ENCODE data around the gene SPOUT1.
"Not testable (repeated sequence)": the region's sequence is repeated elsewhere in the genome, so short reads cannot be mapped to it uniquely, and the experiment has no call there.

The SPOUT1 gene

DNA sequence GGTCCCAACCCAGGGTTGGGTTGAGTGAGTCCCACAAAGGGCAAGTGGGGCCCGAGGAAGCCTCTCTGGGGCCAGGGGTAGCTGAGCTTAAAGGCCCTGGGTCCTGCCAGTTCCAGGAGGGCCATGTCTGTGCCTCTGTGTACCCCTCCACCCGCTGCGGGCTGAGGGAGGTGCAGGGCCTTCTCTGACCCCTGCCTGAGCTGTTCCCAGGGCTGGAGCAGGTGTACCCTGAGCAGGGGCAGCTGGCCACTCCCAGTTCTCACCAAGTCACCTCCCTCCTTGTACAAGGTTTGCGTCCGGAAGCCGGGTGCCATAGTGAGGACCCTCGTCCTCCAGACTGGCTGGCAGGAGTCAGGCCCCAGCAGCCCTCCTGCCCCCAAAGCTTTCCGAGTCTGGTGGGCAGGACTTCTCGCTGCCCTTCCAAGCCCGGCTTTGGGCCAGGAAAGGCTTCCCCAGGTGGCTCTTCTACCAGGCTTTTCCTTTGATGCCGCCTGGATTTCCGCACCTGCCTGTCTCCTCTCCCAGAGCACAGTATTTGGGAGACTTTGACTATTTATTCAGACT, 20.5 kb downstream of the SPOUT1 start:
- no peak for DNase-seq

DNA sequence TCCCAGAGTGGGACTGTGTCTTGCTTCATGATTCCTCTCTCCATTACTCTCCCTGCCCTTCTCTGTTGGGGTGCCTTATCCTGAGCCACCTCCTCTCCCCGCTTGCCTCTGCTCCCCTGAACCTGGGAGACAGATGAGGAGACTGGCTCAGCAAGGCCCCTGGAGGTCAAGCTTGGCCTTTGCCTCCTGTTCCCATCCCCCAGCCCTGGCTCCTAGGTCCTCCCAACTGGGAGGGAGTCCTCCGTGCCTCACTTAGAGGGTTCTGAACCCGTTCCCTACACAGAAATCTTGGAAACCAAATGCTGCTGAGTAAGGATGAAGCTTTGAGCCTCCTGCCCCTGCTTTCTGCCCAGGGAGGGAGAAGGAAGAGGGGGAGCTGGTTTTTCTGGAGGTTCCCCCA, 21.1 kb downstream of the SPOUT1 start:
- no peak for DNase-seq

DNA sequence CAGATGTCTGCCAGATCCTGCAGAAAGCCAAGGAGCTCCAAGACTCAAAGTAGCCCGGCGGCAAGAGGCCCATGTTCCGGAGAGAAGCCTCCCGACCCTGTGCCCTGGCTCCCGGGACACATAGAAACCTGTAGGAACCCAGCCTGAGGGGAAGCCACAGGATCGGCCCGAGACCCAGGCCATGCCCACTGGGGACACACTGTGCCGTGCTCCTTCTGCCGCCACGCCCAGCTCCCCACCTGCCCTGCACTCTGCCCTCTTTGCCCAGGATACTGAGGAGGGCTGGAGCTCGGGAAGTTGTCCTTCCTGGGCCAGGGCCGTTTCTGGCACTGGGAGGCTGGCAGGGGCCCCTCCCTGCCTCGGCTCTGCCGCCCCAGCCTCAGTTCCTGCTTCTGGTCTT, 21.8 kb downstream of the SPOUT1 start:
- DNase-seq: no peak

DNA sequence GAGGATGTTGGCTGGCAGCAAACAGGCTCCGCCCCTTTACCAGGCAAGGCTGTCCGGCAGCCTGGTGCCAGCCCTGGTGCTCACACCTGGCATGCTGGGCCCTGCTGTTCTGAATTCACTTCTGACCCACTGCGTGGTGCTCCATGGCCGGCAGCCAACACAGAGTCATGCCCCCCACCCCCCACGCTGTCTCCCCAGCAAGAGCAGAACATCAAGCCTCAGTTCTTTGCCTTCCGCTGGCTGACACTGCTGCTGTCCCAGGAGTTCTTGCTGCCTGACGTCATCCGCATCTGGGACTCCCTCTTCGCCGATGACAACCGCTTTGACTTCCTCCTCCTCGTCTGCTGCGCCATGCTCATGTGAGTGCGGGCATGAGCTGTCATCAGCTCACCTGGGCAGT, 23.9 kb downstream of the SPOUT1 start:
- no peak for DNase-seq

DNA sequence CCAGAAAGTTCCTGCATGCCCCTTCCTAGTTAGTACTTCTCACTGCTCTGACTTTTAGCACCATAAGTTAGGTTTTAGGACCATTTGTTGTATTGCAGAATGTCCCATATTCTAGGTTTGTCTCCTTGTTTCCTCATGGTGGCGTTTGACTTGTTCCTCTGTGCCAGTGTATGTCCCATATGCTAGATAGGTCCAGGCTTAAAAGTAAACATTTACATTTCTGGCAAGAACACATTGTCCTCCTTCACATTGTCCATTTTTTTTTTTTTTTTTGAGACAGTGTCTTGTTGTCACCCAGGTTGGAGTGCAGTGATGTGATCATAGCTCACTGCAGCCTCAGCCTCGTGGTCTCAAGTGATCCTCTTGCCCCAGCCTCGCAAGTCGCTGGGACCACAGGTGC, 27.1 kb downstream of the SPOUT1 start:
- no peak for DNase-seq

DNA sequence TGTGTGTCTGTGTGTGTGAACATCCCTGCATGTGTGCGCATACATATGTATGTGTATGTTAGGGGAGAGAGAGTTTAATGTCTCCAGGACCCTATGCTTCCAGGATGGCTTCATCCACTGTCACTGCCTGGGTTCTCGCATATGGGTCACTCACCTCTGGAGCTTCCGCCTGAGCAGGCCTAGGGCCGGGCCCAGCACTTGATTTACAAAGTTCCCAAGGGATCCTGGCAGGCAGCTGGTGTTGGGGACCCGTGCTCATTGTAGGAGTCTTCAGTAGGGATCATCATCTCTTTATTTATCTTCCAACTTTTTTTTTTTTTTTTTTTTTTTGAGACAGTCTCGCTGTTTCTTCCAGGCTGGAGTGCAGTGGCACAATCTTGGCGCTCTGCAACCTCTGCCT, 29.5 kb downstream of the SPOUT1 start:
- no peak for DNase-seq

DNA sequence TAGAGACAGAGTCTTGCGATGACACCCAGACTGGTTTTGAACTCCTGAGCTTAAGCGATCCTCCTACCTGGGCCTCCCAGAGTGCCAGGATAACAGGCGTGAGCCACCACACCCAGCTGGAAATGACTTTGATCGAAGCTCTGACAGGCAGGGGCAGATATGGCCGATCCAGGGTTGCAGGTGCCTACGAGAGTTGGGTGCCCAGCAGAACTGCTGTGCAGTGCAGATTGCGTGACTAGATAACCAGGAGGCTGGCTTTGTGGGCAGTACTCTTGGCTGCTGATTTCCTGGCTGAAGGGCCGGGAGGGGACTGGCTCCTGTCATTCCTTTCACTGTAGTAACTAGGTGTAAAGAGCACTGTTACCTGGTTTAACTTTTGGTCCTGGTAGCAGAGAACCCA, 30.7 kb downstream of the SPOUT1 start:
- no peak for DNase-seq

DNA sequence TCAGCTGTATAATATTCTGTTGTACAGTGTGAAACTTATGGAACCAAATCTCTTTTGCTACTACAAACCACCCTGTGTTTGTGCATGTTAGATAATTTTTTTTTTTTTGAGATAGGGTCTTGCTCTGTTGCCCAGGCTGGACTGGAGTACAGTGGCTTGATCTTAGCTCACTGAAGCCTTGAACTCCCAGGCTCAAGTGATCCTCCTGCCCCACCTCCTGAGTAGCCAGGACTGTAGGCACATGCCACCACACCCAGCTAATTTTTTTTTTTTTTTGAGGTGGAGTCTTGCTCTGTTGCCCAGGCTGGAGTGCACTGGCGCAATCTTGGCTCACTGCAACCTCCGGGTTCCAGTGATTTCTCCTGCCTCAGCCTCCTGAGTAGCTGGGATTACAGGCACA, 34.6 kb downstream of the SPOUT1 start:
- DNase-seq: not testable (repeated sequence)

DNA sequence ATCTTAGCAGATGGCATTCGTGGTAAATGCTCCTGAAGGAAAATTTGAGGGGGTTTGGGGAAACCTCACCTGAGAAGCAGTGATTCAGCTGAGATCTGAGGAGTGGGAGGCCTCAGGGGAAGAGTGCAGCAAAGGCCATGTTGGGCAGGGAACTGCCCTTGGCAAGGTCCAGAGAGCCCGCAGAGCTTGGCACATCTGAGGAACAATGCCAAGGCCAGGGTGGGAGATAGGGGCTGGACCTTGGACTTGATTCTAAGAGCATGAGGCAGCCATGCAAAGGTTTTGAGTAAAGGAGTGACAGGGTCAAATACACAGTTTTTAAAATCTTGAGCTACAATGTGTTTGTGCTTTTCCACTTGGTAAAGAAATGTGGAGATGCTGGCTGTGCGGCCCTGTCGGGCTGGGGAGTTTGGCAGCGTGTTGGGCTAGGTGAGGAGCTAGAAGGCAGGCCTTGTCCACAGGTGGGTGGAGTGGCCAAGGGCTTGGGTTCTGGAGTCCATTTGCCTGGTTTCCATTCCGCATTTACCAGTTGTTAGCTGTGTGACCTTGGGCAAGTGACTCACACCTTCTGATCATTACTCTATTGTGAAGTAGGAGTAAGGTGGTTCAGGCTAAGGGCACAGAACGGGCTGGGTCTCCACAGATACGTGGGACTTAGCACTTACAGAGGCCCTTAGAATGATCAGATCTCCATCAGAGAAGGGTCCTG, 36.5 kb downstream of the SPOUT1 start:
- no peak for DNase-seq

DNA sequence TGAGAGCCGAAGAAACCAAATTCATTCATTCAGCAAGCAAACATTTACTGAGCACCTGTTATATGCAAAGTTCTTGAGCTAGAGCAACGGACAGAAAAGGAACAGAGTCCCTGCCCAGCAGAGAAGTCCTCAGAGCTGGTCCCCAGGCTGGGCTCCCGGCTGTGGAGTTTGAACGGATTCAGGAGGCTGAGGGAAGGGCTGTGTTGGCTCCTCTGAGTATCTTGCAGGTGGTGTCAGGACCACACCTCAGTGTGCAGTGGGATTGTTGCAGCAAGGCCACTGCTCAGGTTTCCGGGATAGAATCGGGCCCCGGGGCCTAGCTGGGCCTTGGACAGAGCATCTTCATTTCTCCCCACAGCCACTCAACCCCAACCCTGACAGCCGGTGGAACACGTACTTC, 37.5 kb downstream of the SPOUT1 start:
- DNase-seq: no peak

DNA sequence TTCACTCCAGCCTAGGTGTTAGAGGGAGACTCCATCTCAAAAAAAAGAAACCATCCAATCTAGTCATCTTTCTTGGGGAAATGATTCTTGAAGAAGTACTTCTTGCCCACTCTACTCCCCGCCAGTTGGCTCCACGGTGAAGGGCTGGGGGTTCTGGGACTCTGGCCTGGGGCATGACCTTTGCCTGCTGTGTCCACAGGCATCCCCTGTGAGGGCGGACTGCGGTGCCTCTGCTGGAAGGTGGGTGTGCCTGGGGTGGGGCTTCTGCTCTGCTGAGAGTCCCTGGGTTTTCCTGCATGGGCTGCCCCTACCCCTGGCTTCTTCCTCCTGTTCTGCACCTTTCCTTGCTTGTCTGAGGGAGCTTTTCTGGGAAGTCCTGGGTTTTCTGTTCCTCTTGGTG, 39.1 kb downstream of the SPOUT1 start:
- no peak for DNase-seq

DNA sequence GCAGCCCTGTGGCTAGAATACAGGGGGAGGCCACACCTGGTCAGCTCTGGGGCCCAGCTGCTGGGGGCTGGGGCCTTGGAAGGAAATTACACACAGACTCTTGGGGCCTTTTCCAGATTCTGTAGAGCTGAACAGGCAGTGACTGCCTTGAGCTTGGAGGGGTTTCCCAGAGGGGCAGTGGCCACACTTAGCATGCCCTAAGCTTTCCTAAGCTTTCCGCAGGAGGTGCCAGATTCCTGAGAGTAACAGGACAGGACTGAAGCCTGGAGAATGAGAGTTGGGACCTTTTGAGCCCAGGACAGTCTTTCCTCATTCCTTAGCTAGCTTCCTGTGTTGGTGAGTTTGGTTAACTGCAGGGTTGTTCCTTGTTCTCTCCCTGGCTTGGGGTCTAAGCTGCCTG, 41.1 kb downstream of the SPOUT1 start:
- no peak for DNase-seq

DNA sequence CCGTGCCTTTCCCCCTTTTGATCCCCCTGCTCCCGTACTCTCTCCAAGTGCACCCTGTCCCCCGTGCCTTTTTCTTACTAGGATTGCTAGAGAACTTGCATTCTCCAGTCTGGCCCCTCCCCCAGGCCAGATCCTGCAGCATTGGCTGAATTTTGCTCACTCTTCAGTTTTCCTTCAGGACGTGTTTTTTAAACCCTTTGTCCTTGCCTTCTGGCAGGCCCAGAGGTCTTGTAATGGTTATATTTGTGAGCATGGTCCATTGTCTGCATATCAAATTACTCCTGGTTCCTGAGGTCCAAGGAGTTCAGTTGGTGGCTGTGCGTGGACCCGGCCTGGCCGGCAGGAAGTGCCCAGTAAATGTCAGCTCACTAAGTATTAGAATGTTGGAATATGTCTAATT, 41.9 kb downstream of the SPOUT1 start:
- DNase-seq: no peak

DNA sequence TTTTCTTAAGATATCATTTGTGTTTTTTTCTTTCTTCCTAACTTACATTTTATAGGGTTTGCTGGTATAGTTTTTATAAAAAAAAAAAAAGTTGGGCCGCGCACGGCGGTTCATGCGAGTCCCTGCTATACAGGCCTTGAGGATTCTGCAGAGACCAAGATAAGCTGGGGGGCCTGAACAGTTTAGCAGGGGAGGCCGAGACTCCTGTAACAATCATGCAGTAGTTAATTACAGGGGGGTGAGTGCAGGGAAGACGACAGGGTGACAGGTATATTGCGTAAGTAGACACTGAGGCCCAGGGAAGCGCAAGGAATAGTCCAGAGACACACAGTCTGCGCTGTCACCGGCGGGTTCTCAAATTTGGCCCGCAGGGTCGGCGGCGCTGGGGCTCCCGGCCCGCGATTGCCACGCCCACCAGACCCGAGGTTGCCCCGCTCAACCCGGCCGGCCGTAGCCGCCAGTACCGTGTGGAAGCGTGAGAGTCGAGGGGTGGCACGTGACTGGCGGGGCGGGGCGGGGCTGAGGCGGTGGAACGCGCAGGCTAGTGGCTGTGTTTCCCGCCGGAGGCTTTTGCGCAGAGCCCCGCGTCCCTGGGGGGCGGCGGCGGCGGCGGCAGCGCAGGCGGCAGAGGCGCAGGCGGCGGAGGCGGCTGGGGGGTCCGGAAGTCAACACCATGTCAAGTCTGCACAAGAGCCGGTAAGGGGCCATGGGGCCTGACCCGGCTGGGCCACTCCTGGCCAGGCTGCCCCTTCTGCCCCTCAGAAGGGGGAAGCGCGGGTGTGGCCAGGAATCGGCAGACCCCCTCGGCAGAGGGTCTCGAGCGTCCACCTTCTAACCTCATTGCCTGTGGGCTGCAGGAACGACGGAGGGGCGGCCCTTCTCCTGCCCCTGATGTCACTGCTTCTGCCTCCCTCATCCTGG, 42.7 kb downstream of the SPOUT1 start, which contains the start of gene TBC1D13:
Gene TBC1D13 (plus strand): TSS at position 573 of the 921 bp plus-strand sequence. CDS start 101 bp downstream, at position 674.
- DNase-seq: peak; percentile 90

DNA sequence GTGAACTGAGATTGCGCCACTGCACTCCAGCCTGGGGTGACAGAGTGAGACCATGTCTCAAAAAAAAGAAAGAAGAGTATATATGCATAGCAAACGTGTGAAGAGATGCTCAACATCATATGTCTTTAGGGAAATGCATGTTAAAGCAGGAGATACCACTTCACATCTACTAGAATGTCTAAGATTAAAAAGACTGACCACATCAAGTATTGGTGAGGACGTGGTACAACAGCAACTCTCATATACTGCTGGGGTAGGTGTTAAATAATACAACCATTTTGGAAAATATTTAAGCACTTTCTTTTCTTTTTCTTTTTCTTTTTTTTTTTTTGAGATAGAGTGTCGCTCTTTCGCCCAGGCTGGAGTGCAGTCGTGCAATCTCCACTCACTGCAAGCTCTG, 44.2 kb downstream of the SPOUT1 start:
- DNase-seq: no peak

DNA sequence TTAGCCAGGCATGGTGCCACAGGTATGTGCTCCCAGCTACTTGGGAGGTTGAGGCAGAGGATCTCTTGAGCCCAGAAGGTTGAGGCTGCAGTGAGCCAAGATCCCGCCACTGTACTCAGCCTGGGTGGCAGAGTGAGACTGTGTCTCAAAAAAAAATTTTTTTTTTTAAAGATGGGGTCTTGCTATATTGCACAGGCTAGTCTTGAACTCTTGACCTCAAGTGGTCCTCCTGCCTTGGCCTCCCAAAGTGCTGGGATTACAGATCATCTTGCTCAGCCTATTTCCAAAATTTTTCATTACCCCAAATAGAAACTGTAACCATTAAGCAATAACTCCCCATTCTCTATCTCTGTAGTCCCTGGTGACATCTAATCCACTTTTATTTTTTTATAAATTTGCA, 46.9 kb downstream of the SPOUT1 start:
- DNase-seq: no peak

DNA sequence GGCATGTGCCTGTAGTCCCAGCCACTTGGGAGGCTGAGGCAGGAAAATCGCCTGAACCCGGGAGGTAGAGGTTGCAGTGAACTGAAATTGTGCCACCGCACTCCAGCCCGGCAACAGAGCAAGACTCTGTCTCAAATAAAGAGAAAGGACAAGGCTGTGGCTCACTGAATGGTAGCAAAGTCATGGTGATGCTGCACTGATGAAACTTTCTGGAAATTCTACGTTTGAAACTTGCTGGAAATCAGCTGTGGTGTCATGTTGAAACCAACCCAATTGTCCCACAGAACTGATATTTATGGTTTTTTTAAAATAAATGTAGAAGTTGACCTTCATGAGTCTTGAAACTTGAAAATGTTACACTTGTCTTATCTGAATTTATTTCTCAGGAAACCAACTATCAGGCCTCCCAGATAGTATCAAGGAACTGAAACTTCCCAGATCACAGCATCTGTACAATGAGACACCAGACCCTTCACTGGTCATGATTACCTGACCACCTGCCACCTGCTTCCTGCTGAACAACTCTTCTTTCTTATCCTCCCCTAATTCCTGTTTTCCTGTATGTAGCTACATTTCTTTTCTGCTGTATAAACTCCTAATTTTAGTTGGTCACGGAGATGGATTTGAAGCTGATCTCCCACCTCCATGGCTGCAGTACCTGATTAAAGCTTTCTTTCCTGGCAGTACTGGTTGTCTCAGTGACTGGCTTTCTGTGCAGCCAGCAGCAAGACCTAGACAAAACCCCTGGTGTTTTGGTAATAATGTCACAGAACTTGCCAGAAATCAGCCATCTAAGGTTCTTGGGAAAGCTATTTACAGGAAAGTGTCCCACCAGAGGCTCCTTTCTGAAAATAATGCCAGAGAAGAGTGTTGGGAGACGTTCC, 48.2 kb downstream of the SPOUT1 start:
- no peak for DNase-seq

DNA sequence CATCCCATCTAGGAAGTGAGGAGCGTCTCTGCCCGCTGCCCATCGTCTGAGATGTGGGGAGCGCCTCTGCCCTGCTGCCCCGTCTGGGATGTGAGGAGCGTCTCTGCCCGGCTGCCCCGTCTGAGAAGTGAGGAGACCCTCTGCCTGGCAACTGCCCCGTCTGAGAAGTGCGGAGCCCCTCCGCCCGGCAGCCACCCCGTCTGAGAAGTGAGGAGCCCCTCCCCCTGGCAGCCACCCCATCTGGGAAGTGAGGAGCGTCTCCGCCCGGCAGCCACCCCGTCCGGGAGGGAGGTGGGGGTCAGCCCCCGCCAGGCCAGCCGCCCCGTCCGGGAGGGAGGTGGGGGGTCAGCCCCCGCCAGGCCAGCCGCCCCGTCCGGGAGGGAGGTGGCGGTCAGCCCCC, 49.5 kb downstream of the SPOUT1 start:
- not testable (repeated sequence) for DNase-seq

DNA sequence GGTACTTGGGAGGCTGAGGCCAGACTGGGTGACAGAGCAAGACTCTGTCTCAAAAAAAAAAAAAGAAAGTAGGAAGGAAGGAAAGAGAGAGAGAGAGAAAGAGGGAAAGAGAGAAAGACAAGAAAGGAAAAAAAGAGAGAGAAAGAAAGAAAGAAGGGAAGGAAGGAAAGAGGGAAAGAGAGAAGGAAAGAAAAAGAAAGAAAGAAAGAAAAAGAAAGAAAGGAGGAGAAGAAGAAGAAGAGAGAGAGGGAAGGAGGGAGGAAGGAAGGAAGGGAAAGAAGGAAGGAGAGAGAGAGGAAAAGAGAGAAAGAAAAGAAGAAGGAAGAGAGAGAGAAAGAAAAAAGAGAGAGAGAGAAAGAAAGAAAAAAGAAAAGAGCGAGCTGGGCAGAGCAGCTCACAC, 54.8 kb downstream of the SPOUT1 start:
- no peak for DNase-seq

DNA sequence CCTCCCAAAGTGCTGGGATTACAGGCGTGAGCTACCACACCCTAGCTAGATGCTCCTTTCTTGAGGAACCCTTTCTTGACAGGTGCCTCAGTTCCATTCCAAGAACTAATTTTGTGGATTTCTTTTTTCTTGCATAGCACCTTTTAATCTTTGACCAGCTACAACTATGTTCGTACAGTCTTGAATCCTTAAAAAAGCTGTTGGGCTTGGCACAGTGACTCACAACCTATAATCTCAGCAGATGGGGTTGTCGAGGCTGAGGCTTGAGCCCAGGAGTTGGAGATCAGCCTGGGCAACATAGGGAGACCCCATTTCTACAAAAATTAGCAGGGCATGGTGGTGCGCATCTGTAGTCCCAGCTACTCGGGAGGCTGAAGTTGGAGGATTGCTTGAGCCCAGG, 56.5 kb downstream of the SPOUT1 start:
- DNase-seq: no peak

DNA sequence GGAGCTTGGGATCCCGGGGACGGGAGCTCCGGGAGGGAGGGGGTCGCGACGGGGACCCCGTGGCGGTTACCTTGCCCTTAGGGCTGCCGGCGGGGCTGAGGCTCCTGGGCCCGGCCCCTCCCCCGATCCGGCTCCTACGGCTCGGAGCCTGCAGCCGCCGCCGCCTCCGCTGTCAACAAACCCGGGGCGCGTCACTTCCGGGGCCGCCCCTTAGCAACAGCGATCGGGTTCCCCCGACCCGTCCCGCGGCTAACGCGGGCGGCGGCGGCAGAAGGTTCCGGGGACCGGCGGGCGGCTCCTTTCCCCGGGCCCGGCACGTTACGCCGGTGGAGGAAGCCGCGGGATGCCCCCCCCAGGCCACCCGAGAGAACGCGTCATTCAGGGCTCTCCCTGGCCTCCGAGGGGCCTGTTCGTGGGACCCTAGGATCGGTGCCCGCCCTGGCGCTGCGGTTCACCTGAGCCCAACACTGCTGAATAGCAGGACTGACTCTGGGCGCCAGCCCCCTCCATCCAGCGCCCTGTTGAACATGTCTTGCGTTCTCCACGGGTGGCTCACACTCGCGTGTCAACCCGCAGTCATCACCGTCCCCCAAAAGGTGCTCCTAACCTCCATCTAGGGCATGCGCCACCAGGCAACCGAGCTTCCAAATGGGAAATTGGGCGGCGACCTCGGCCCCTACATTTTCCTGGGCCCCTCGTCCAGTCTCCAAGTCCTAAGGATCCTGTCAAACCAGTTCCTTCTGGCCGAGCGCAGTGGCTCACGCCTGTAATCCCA, 57.7 kb downstream of the SPOUT1 start, which contains the start of gene ZER1:
Gene ZER1 (minus strand): TSS at position 183 of the 775 bp plus-strand sequence. CDS start 16,362 bp downstream, outside the sequence.
- peak; percentile 93 for DNase-seq
